H1 (cell line): ENCODE measurements around the gene ACSM2B. TPM values are rescaled to one million over a fixed set of nuclear protein-coding genes. Genes with fewer than 3 reads are reported as not detected.
A peak's percentile ranks its signal among the peaks of the same experiment; 100 is the strongest.

ENCODE experiments used
- CTCF ChIA-PET: fragments of 300-600 bp; sonication (Branson Sonifier 250); formaldehyde crosslinking; loops from one replicate; lab custom pipeline; 2021; ENCODE audit not compliant: partially characterized antibody; lab: Charles Lee
- POLR2A ChIA-PET: fragments of 300-600 bp; sonication (Branson Sonifier 250); formaldehyde crosslinking; loops from one replicate; lab custom pipeline; 2021; ENCODE audit warnings: inconsistent platforms; ENCODE audit not compliant: partially characterized antibody; lab: Charles Lee
- DNase-seq, 2 experiments: peaks; one replicate each; pipeline versions ENCODE4 v3.0.0 to v3.0.0-alpha.2; 2010 to 2022; ENCODE audit warnings: low spot score in 2 of 2, low read depth in 1 of 2, mixed read lengths in 1 of 2
- FAIRE-seq: peaks from 2 replicates; lab custom pipeline; 2011; peaks lifted over from hg19 to GRCh38; lab: Jason Lieb, UNC
- H2AFZ ChIP-seq: 2 replicates; pipeline ENCODE4 v1.8.1; 2012; ENCODE audit warnings: low read length, inconsistent platforms
- H2AK5ac ChIP-seq: 2 replicates; pipeline ENCODE4 v1.6.1; 2013; ENCODE audit warnings: low read depth, low read length
- H2BK120ac ChIP-seq: replicated peaks from 2 replicates; pipeline ENCODE3; 2013; ENCODE audit warnings: low read depth, low read length, inconsistent platforms
- H2BK12ac ChIP-seq: 2 replicates; pipeline ENCODE4 v1.6.1; 2013; ENCODE audit warnings: low read depth, low read length
- H2BK15ac ChIP-seq: 2 replicates; pipeline ENCODE4 v1.6.1; 2013; ENCODE audit warnings: low read length
- H2BK20ac ChIP-seq: 2 replicates; pipeline ENCODE4 v1.6.1; 2013; ENCODE audit warnings: low read length
- H2BK5ac ChIP-seq: 2 replicates; pipeline ENCODE4 v1.6.1; 2013; ENCODE audit warnings: low read depth, low read length
- H3K14ac ChIP-seq: 2 replicates; pipeline ENCODE4 v1.6.1; 2013; ENCODE audit warnings: inconsistent platforms; ENCODE audit not compliant: insufficient read length
- H3K18ac ChIP-seq: 2 replicates; pipeline ENCODE4 v1.6.1; 2013; ENCODE audit warnings: low read length; ENCODE audit errors: extremely low read depth
- H3K23ac ChIP-seq: 2 replicates; pipeline ENCODE4 v1.6.1; 2013; ENCODE audit warnings: inconsistent platforms; ENCODE audit not compliant: insufficient read length
- H3K23me2 ChIP-seq: 2 replicates; pipeline ENCODE4 v1.6.1; 2013; ENCODE audit warnings: low read depth, low read length
- H3K27ac ChIP-seq: 2 replicates; pipeline ENCODE4 v1.6.1; 2011; ENCODE audit warnings: low read depth, low read length, inconsistent platforms
- H3K27me3 ChIP-seq, 4 experiments: replicated peaks in 1 of 4; 1 replicate in 1 of 4; 2 replicates in 3 of 4; pipeline versions ENCODE4 v1.6.1 to v1.8.1; 2011 to 2013; ENCODE audit warnings: low read length in 3 of 4, mild to moderate bottlenecking in 3 of 4, inconsistent platforms in 2 of 4, mixed read lengths in 2 of 4, moderate library complexity in 1 of 4; ENCODE audit not compliant: control insufficient read depth in 3 of 4, insufficient read depth in 3 of 4; ENCODE audit errors: extremely low read depth in 1 of 4
- H3K36me3 ChIP-seq, 4 experiments: 2 replicates each; pipeline versions ENCODE4 v1.6.1 to v1.8.1; 2011 to 2013; ENCODE audit warnings: mild to moderate bottlenecking in 4 of 4, low read length in 3 of 4, moderate library complexity in 2 of 4, control low read depth in 1 of 4, inconsistent platforms in 1 of 4; ENCODE audit not compliant: insufficient read depth in 4 of 4, control insufficient read depth in 2 of 4
- H3K4ac ChIP-seq: replicated peaks from 2 replicates; pipeline ENCODE3; 2013; ENCODE audit warnings: low read length, low read depth, mixed read lengths, inconsistent platforms; ENCODE audit not compliant: insufficient read length
- H3K4me1 ChIP-seq, 4 experiments: replicated peaks in 1 of 4; 1 replicate in 1 of 4; 2 replicates in 3 of 4; pipeline versions ENCODE4 v1.6.1 to v1.8.1; 2011 to 2013; ENCODE audit warnings: low read length in 3 of 4, inconsistent platforms in 2 of 4, mixed read lengths in 1 of 4; ENCODE audit not compliant: insufficient read depth in 4 of 4, control insufficient read depth in 3 of 4
- H3K4me2 ChIP-seq, 2 experiments: 2 replicates each; pipeline versions ENCODE4 v1.6.1 to v1.8.1; 2011 to 2013; ENCODE audit warnings: low read depth in 2 of 2, low read length in 2 of 2, control low read depth in 1 of 2, inconsistent platforms in 1 of 2, mild to moderate bottlenecking in 1 of 2; ENCODE audit not compliant: insufficient read depth in 1 of 2
- H3K4me3 ChIP-seq, 4 experiments: fragments of 200-600, 300-600 bp in 1 of 4; sonication (generic), shearing (Covaris generic), sonication (Bioruptor Twin) in 1 of 4; 2 replicates each; pipeline versions ENCODE4 v1.5.1 to v1.8.1; 2011 to 2016; ENCODE audit warnings: low read length in 4 of 4, low read depth in 3 of 4, control low read depth in 2 of 4, inconsistent platforms in 2 of 4, mild to moderate bottlenecking in 2 of 4, mixed read lengths in 1 of 4, moderate library complexity in 1 of 4; ENCODE audit not compliant: insufficient read depth in 2 of 4; ENCODE audit errors: extremely low read depth in 1 of 4
- H3K56ac ChIP-seq: replicated peaks from 2 replicates; pipeline ENCODE3; 2013; ENCODE audit warnings: low read depth, mild to moderate bottlenecking, mixed read lengths, low read length, inconsistent platforms; ENCODE audit not compliant: insufficient read length
- H3K79me1 ChIP-seq: 2 replicates; pipeline ENCODE4 v1.6.1; 2013; ENCODE audit warnings: low read depth, low read length, control low read depth
- H3K79me2 ChIP-seq, 2 experiments: 2 replicates each; pipeline versions ENCODE4 v1.6.1 to v1.8.1; 2012 to 2013; ENCODE audit warnings: low read length in 2 of 2, mild to moderate bottlenecking in 2 of 2, inconsistent platforms in 1 of 2; ENCODE audit not compliant: insufficient read depth in 2 of 2, control insufficient read depth in 1 of 2
- H3K9ac ChIP-seq, 4 experiments: replicated peaks in 1 of 4; 1 replicate in 1 of 4; 2 replicates in 3 of 4; pipeline versions ENCODE4 v1.6.1 to v1.8.1; 2011 to 2013; ENCODE audit warnings: low read depth in 3 of 4, low read length in 3 of 4, control low read depth in 2 of 4, mild to moderate bottlenecking in 2 of 4, moderate library complexity in 2 of 4, inconsistent platforms in 1 of 4; ENCODE audit errors: extremely low read depth in 1 of 4
- H3K9me3 ChIP-seq, 2 experiments: 2 replicates each; pipeline versions ENCODE4 v1.6.1 to v1.8.1; 2012 to 2013; ENCODE audit warnings: mild to moderate bottlenecking in 2 of 2, moderate library complexity in 2 of 2, control low read depth in 1 of 2, inconsistent platforms in 1 of 2, low read depth in 1 of 2, low read length in 1 of 2, mixed read lengths in 1 of 2; ENCODE audit not compliant: insufficient read depth in 2 of 2
- H4K20me1 ChIP-seq, 2 experiments: replicated peaks in 1 of 2; 2 replicates each; pipeline versions ENCODE3 to v1.8.1; 2011 to 2013; ENCODE audit warnings: inconsistent platforms in 2 of 2, low read length in 2 of 2, mild to moderate bottlenecking in 1 of 2; ENCODE audit not compliant: insufficient read depth in 2 of 2, control insufficient read depth in 1 of 2
- H4K5ac ChIP-seq: 2 replicates; pipeline ENCODE4 v1.6.1; 2013; ENCODE audit warnings: low read length, low read depth, mixed read lengths, inconsistent platforms; ENCODE audit not compliant: insufficient read length
- H4K8ac ChIP-seq: 2 replicates; pipeline ENCODE4 v1.8.0; 2013; ENCODE audit warnings: mild to moderate bottlenecking, moderate library complexity, low read length, inconsistent platforms; ENCODE audit not compliant: insufficient read depth; ENCODE audit errors: extremely low read depth
- H4K91ac ChIP-seq: replicated peaks from 2 replicates; pipeline ENCODE3; 2013; ENCODE audit warnings: low read length, mixed read lengths, inconsistent platforms; ENCODE audit not compliant: insufficient read length
- ASH2L ChIP-seq: fragments of 200-600, 300-600 bp; sonication (generic); IDR thresholded peaks from one replicate; pipeline ENCODE4 v1.7.1; 2017; ENCODE audit warnings: low read length
- BRCA1 ChIP-seq: IDR thresholded peaks from 2 replicates; pipeline ENCODE4 v1.6.1; 2012; ENCODE audit warnings: low read depth, low read length, improper control_type of control experiment
- HDAC2 ChIP-seq, 2 experiments: fragments of 300-600 bp in 1 of 2; sonication (generic) in 1 of 2; IDR thresholded peaks; 2 replicates each; pipeline ENCODE4 v1.6.1; 2011 to 2012; ENCODE audit warnings: low read depth in 2 of 2, low read length in 2 of 2, mild to moderate bottlenecking in 2 of 2, moderate library complexity in 2 of 2, borderline replicate concordance in 1 of 2, inconsistent platforms in 1 of 2
- KDM1A ChIP-seq: fragments of 200-600, 300-600 bp; sonication (generic); IDR thresholded peaks from 2 replicates; pipeline ENCODE4 v1.7.1; 2016; ENCODE audit warnings: mild to moderate bottlenecking, low read length, borderline replicate concordance
- RNF2 ChIP-seq: fragments of 200-900, 300-1000 bp; sonication (generic); IDR thresholded peaks from 2 replicates; pipeline ENCODE4 v1.7.1; 2016; ENCODE audit warnings: borderline replicate concordance, low read depth, mild to moderate bottlenecking, antibody characterized with exemption, low read length; ENCODE audit not compliant: poor library complexity, severe bottlenecking; ENCODE audit errors: missing control alignments
- SAP30 ChIP-seq: fragments of 300-600 bp; sonication (generic); IDR thresholded peaks from 2 replicates; pipeline ENCODE4 v1.7.1; 2012; ENCODE audit warnings: low read length, moderate library complexity, mild to moderate bottlenecking, inconsistent platforms; ENCODE audit not compliant: insufficient read depth, insufficient replicate concordance
- SIRT6 ChIP-seq: IDR thresholded peaks from one replicate; pipeline ENCODE4 v1.7.1; 2012; ENCODE audit warnings: low read length, inconsistent platforms
- SIX5 ChIP-seq: IDR thresholded peaks from 2 replicates; pipeline ENCODE4 v1.6.1; 2011; ENCODE audit warnings: mild to moderate bottlenecking, low read depth, low read length
- TAF7 ChIP-seq: optimal IDR thresholded peaks from 2 replicates; pipeline ENCODE3; 2011; ENCODE audit warnings: low read depth, mild to moderate bottlenecking, inconsistent platforms, low read length, moderate library complexity, borderline replicate concordance
- TCF12 ChIP-seq: IDR thresholded peaks from 2 replicates; pipeline ENCODE4 v1.6.1; 2011; ENCODE audit warnings: low read depth, mild to moderate bottlenecking, low read length
- WGBS, 2 experiments: shearing (Covaris generic) in 1 of 2; methylation state at CpG; one replicate each; pipeline versions ENCODE4 v1.1.6 to v1.1.7; 2013 to 2015; ENCODE audit warnings: low lambda C conversion rate in 2 of 2, mixed read lengths in 2 of 2, inconsistent platforms in 1 of 2, low coverage in 1 of 2, missing lambda C conversion rate in 1 of 2; ENCODE audit not compliant: insufficient replicate concordance in 2 of 2, insufficient coverage in 1 of 2, insufficient read length in 1 of 2; ENCODE audit errors: extremely low coverage in 1 of 2, missing lambda C conversion rate in 1 of 2; 5-methylcytosine and 5-hydroxymethylcytosine counted together
- polyA plus RNA-seq, 7 experiments: library from polyadenylated mRNA; depleted of rRNA in 3 of 7; stranded (reverse) in 5 of 7; unstranded in 2 of 7; fragments of >200 nt in 5 of 7; fragments of 200-250 nt in 2 of 7; gene quantifications; 1 replicate in 5 of 7; 2 replicates in 1 of 7; 4 replicates in 1 of 7; pipeline versions ENCODE4 v1.2.1 to v1.2.3, GENCODE V29; 2011 to 2013; ENCODE audit warnings: missing spikeins in 2 of 7, mixed read lengths in 2 of 7
- total RNA-seq: library from RNA; stranded (reverse); fragmentation: NEBNext Ultra II Directional; extraction: Animal tissue kit (Norgen Biotek cat#: 25700); gene quantifications from 2 replicates; pipeline ENCODE4 v1.2.1, GENCODE V29; 2021

Gene ACSM2B
- total and polyA plus RNA-seq, 2 of the 8 experiments (the other 6 are each of a cell fraction or from before 2014, with no cell fraction given), result not detected

GRCh38 chr16:20610211-20610891 is 34.2 kb upstream of the ACSM2B start:
- Histone ChIP-seq H2BK5ac (no peak overlapping the region), H3K9me3 (no peaks in the 10 kb centered on the region), H4K5ac (no peak overlapping the region), H3K56ac (no peak overlapping the region), H3K4me2 (no peak overlapping the region), H3K23me2 (no peaks in the 10 kb centered on the region), H2BK20ac (no peak overlapping the region), H3K36me3 (no peaks in the 10 kb centered on the region), H3K14ac (no peak overlapping the region), H2BK12ac (no peak overlapping the region), H3K27me3 (no peaks in the 10 kb centered on the region), H3K4me1 (no peaks in the 10 kb centered on the region), H4K91ac (no peak overlapping the region), H2BK15ac (peak overlapping the region; percentile 29; the same call in 1 of the 2 replicates), H4K20me1 (no peaks in the 10 kb centered on the region), H2AFZ (no peak overlapping the region), H2AK5ac (no peak overlapping the region), H3K79me2 (no peaks in the 10 kb centered on the region), H3K27ac (no peak overlapping the region), H3K23ac (no peak overlapping the region), H2BK120ac (no peak overlapping the region), H3K4ac (no peak overlapping the region), H3K18ac (no peak overlapping the region), H4K8ac (no peak overlapping the region), H3K9ac (no peak overlapping the region), H3K79me1 (no peaks in the 10 kb centered on the region), H3K4me3 (no peak overlapping the region)
- WGBS, 2 experiments, result 90% methylated on average over 6 of the region's 6 CpGs; no CpG with 5 or more reads in 1 of the 2 experiments
- CTCF ChIA-PET, result interaction anchor here (1.1 to 1.7 kb wide), 2 partner anchors 98 to 99 kb away, joined by 3 to 5 read pairs; no protein-coding TSS in a partner anchor
- FAIRE-seq (no peak), DNase-seq (no peak)
- POLR2A ChIA-PET, result interaction anchor here (0.5 to 1.5 kb wide), 2 partner anchors 9 to 561 kb away, joined by 3 to 4 read pairs; no protein-coding TSS in a partner anchor
- no peak for TF ChIP-seq SAP30
- no peak for TF ChIP-seq TAF7
- no peak for TF ChIP-seq KDM1A
- no peak for TF ChIP-seq BRCA1
- TF ChIP-seq SIX5, result no peak
- TF ChIP-seq HDAC2 (IDR thresholded peaks at IDR 0.05; ENCODE audit: borderline replicate concordance in 1 of 2, low read depth in 2 of 2, low read length in 2 of 2), result no peak
- no peak for TF ChIP-seq ASH2L
- no peak for TF ChIP-seq TCF12
- no peak for TF ChIP-seq RNF2
- TF ChIP-seq SIRT6, result no peak
